NCI-H1694 (cell line): Measurements from ENCODE around the gene FBN3.

Experiments used
- DNase-seq: peaks from one replicate; lab custom pipeline; 2025; lab: John Stamatoyannopoulos, UW

The FBN3 gene

GRCh38 chr19:8020681-8021080 lies 128.7 kb downstream of the FBN3 start:
- no peak for DNase-seq

GRCh38 chr19:8017808-8018207 lies 131.6 kb downstream of the FBN3 start:
- DNase-seq = no peak
